Fibroblast of skin of left quadriceps (primary cell): Measurements from ENCODE around the gene C1QB.
A peak's percentile ranks its signal among the peaks of the same experiment; 100 is the strongest.
"Not testable (repeated sequence)": the region's sequence is repeated elsewhere in the genome, so short reads cannot be mapped to it uniquely, and the experiment has no call there.

Source experiments
- DNase-seq, 2 experiments: peaks; one replicate each; pipeline ENCODE4 v3.0.0-alpha.2; 2013; ENCODE audit warnings: low read depth in 2 of 2

Gene C1QB

GRCh38 chr1:22662986-22663408 lies 10.0 kb downstream of the C1QB start:
- DNase-seq, result no peak

- DNase-seq, result no peak
These were observed 12.7 kb downstream of the C1QB start for GRCh38 chr1:22665752-22666151.

- DNase-seq, result no peak
These were observed 13.4 kb downstream of the C1QB start for GRCh38 chr1:22666412-22666811.

GRCh38 chr1:22668840-22669239 lies 15.8 kb downstream of the C1QB start:
- DNase-seq, result not testable (repeated sequence)

- no peak for DNase-seq
These were observed 17.4 kb downstream of the C1QB start for GRCh38 chr1:22670352-22670975.

- DNase-seq, result no peak
These were observed 19.0 kb downstream of the C1QB start for GRCh38 chr1:22671999-22672398.

GRCh38 chr1:22673486-22674409 lies 20.7 kb downstream of the C1QB start:
- peak; percentile 16 to 30 for DNase-seq

- no peak for DNase-seq
These were observed 21.3 kb downstream of the C1QB start for GRCh38 chr1:22674410-22674749.

GRCh38 chr1:22676151-22676550 lies 23.1 kb downstream of the C1QB start:
- not testable (repeated sequence) for DNase-seq

- DNase-seq, result no peak
These were observed 24.0 kb downstream of the C1QB start for GRCh38 chr1:22676916-22677583.

GRCh38 chr1:22677931-22678896 lies 25.2 kb downstream of the C1QB start:
- DNase-seq, result no peak

GRCh38 chr1:22680726-22681125 lies 27.7 kb downstream of the C1QB start:
- no peak for DNase-seq

- no peak for DNase-seq
These were observed 28.7 kb downstream of the C1QB start for GRCh38 chr1:22681556-22682276.

- no peak for DNase-seq
These were observed 30.5 kb downstream of the C1QB start for GRCh38 chr1:22683547-22683946.

GRCh38 chr1:22685591-22686059 lies 32.6 kb downstream of the C1QB start:
- DNase-seq, result no peak

GRCh38 chr1:22687191-22687590 lies 34.2 kb downstream of the C1QB start:
- DNase-seq, result no peak

GRCh38 chr1:22688466-22688865 lies 35.4 kb downstream of the C1QB start:
- no peak for DNase-seq

GRCh38 chr1:22689505-22689904 lies 36.5 kb downstream of the C1QB start:
- peak; percentile 23 to 26 for DNase-seq

GRCh38 chr1:22691031-22691753 lies 38.2 kb downstream of the C1QB start:
- DNase-seq, result no peak

- no peak for DNase-seq
These were observed 41.1 kb downstream of the C1QB start for GRCh38 chr1:22694172-22694571.
